GM21515 (cell line): ENCODE data around the gene C16orf92.

ENCODE experiments used
- ATAC-seq: cut with Tn5 transposase; IDR thresholded peaks from one replicate; pipeline ENCODE4 v1.9.1; 2021; ENCODE audit not compliant: unreplicated experiment

Gene C16orf92

DNA sequence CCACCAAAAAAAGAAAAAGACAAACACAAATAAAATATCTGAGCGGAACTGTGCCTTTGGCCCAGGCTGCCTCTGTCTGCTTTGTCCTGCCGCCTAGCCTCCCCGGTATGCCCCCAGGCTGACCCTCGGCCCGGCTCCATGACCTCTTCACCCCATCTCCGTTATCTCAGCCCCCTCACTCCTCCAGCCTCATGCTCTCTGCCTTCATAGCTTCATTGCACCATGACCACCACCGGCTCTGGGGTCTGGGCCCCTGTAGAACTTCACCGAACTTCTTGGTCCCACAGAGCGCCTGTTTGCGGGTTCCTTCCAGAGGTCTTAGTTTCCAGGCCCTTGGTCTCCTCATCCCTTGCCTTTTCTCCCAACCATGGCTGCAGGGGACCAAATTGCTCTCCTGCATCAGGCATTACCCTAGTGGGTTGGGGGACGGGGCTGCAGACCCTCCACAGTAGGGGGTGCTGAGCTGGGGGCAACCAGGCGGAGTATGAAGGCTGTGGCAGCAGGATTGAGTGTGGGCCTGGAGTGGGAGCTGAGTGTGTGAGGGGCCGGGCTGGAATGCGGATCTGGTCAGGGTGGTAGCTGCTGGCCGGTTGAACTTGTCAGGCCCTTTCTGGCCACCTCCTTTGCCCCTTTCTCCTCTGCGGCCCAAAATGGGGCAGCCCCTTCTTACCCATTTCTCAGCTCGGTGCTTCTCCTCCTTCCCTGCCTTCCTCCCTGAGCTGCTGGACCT lies 34.5 kb upstream of the C16orf92 start:
- ATAC-seq: no peak

DNA sequence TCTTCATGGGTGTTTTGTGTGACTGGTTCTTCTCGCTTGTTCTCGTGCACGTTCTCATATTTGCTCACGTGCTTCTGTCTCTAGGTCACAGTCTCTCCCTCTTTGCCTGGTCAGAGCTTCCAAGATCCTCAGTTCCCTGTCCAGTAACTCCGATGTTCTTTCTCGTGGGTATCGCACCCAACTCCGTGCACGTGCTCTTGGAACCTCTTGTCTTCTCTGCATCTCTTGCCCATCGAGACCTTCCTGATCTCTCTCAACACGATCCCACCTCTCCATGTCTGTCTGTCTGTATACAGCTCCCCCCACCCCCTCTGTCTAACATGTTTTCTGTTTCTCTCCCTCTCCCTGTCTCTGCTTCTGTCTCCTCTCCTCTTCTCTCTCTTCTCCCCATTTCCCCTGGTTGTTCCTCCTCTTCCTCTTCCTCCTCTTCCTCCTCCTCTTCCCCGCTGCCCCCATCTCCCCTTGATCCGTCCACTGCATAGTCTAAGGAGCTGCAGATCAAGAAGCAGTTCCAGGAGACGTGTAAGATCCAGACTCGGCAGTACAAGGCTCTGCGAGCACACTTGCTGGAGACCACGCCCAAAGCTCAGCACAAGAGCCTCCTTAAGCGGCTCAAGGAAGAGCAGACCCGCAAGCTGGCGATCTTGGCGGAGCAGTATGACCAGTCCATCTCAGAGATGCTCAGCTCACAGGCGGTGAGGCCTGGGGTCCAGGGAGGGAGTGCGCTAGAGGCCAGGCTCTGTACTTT lies 33.7 kb upstream of the C16orf92 start:
- no peak for ATAC-seq

DNA sequence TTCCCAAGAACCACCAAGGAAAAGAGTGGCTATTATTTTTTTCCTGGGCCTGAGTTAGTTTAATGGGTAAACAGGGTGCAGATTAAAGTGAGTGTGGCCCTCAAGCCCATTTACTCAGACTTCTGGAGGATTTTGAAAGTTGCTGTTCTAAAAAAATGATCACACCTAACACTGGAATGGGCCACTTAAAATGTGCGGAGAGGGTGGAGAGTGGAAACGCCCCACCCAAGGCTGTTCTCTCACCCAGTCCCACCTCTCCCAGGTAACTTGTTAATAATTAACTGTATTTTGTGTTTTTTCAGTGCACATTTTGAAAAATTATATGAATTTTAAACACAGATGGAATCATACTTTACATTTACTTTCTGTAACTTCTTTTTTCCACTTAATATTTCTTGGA lies 33.0 kb upstream of the C16orf92 start:
- ATAC-seq: no peak

- ATAC-seq: no peak
Measured at GRCh38 chr16:29990883-29991570, 32.0 kb upstream of the C16orf92 start.

GRCh38 chr16:29991571-29991904 lies 31.5 kb upstream of the C16orf92 start:
- ATAC-seq: no peak

- no peak for ATAC-seq
Measured at GRCh38 chr16:29992344-29992967, 30.5 kb upstream of the C16orf92 start.

- ATAC-seq: no peak
Measured at GRCh38 chr16:29993191-29993902, 29.7 kb upstream of the C16orf92 start.

DNA sequence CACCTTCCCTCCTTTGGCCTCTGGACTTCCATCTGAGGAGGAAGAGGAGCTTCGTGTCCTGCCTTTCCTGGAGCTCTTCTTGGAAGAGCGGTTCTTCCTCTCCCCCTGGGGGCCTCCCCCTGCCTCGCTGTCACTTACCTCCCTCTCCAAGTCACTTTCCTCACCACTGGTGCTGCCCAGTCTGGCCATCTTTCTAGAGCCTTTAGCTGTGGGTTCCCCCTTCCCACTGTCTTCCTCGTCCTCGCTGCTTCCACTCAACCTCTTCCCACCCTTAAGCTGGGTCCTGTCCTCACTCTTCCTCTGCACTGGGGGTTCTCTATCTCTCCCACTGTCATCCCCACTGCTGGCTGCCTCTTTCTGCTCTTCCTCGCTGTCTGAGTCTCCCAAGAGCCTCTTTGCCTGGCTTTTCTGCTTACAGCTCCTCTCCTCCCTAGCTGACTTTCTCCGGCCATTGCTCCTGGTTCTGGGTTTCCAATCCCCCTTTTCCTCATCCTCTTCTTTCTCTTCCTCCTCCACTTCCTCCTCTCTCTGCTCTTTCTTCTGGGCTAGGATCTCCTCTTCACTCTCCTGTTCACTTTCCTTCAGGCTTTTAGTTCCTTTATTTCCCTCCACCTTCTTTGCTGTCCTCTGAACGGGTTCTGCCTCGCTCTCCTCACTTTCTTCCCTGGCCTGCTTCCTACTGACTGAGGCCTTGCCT lies 28.9 kb upstream of the C16orf92 start:
- ATAC-seq: no peak

DNA sequence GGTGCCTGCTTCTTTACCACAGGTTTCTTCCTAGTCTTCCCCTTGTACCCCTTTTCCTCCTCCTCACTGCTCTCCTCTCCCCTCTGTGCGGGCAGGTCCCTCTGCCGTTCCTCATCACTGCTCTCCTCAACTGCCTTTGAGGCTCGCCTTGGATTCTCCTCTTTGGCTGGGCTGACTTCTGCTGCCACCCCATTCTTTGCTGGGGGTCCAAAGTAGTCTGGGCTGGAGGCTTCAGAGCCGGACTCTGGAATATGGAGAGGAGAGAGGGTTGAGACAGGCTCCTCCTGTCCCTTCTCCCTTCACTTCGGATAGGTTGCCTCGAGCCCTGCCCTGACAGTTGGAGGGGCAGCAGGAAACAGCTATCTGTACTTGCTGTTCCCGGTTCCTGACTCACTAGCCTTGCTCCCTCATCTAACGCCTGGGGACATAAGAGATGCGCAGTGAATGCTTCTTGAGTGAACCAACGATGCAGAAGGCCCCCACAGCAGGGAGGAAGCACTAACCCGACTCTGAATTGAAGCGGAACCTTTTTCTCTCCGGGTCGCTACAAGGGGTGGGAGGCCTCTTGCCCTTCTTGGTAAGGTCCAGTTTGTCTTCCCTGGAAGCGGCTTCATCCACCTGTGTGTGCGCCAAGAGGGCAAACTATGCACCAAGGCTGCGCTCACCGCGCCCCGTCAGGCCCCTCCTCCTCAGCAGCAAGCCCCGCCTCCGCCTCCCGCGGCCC lies 28.2 kb upstream of the C16orf92 start:
- peak; percentile 38 for ATAC-seq

GRCh38 chr16:29995324-29995910 lies 27.6 kb upstream of the C16orf92 start, which contains the start of gene HIRIP3:
TSS of gene HIRIP3 (minus strand) at chr16:29995617. CDS start at chr16:29995605, 12 bp downstream.
- ATAC-seq: peak; percentile 46

DNA sequence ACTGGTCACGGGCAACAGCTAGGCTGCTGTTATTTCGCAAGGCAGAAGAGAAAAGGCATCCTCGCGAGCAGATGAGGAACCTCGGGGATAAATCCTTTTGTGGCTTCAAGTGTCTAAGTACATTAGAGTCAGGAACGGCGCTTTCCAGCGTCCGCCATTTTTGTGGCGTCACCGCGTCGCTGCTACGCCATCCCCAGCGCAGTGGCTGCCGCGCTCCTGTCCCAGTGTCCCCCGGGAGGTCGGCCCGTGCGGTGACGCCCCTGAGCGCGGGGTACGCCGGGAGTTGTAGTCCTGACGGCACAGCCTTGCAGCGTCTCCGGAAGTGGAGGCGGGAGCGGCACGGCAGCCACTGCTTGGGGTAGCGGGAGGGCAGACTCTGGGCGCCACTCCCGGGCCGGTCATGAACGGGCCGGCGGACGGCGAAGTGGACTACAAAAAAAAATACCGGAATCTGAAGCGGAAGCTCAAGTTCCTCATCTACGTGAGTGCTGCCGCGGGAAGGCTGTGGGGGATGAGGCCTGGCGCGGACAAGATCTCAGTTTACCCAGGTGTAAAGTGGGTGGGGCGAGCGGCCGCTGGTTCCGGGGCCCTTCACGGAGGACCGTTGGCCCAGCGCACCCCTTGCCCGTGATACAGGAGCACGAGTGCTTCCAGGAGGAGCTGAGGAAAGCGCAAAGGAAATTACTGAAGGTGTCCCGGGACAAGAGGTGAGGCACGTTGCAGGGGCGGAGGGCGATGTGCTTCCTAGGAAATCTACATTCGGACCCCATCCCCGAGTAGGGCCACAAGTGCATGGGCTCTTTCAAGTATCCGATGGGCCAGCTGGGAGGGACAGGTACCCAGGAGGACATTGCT lies 26.9 kb upstream of the C16orf92 start, which contains the start of gene INO80E:
Gene INO80E (plus strand): TSS at position 331 of the 855 bp plus-strand sequence. CDS start 70 bp downstream, at position 401.
- peak; percentile 72 for ATAC-seq

DNA sequence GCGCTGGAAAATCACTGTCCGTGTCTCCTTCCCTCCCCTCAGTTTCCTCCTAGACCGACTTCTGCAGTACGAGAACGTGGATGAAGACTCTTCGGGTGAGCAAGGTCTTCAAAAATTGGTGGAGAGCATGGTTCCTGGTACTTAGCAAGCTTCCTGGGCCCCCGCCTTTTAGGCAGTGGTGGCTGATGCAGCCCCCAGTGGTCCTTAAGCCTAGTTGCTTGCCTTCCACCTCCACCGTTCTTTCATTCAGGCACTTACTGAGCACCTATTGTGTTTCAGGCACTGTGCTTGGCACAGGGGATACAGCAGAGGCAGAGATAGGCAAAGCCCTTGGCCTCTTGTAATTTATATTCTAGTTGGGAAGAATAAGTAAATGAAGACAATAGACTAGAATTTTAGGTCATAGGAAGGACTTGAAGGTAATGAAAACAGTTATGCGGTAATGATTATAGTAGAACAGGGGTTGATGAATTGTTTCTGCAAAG lies 26.2 kb upstream of the C16orf92 start:
- ATAC-seq: no peak

- ATAC-seq: no peak
Measured at GRCh38 chr16:29999605-30000004, 23.4 kb upstream of the C16orf92 start.

DNA sequence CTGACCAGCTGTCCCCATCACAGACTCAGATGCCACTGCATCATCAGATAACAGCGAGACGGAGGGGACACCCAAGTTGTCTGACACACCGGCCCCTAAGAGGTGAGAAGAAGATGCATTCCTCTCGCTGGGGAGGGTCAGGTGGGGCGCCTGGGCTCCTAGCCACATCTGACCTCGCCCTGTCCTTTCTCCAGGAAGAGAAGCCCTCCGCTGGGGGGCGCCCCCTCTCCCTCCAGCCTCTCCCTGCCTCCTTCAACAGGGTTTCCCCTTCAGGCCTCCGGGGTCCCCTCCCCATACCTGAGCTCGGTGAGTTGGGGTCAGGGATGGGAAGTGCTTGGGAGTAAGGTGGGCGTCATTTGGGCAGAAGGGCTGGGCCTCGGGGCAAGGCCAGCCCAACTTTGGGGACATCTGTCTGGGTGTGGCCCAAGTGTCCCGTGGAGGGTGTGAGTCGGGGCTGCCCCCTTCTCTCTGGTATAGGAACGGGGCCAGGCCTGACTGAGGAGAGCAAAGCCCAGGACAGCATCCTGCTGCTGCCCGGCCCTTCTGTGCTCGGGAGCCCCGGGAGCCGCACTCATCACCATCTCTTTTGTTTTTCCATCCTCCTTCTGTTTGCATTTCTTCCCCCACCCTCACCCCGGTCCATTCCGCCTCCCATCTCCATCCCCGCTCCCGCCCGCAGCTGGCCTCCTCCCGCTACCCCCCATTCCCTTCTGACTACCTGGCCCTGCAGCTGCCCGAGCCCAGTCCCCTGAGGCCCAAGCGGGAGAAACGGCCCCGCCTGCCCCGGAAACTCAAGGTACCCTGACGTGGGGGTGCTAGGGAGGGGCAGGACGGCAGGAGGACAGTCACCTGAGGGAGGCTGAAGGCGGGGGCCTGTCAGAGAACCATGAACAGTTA lies 22.0 kb upstream of the C16orf92 start:
- no peak for ATAC-seq

DNA sequence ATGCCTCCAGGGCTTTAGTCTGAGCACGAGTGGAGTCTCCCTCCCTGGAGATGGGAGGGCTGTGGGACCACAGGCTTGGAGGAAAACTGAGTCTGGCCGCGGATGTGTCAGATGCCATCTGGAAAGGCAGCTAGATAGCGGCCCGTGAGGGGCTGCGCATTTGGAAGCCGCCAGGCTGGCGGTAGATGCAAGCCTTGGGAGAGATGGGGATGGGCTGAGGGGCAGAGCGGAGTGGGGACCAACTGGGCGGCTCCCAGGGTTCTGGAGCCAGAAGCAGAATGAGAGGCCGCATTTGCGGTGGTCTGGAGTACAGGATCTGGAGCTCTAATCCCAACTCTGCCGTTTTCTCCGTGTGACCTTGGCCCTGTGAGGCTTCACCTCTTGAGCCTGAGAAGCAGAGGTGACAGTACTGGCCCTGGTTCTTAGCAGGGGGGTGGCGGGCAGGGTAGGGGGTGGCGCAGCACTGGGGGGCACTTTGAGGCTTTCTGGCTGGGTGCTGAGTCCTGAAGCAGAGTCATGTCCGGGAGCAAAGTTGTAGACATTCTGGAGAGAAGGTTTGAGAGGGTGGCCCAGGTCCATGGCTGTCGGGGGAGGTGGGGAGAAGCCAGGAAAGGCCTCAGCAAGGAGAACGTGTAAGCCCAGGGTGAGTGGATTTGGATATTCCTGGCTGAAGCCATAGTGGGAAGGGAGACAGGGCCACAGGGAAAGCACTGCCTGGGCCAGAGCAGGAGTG lies 20.2 kb upstream of the C16orf92 start:
- no peak for ATAC-seq

DNA sequence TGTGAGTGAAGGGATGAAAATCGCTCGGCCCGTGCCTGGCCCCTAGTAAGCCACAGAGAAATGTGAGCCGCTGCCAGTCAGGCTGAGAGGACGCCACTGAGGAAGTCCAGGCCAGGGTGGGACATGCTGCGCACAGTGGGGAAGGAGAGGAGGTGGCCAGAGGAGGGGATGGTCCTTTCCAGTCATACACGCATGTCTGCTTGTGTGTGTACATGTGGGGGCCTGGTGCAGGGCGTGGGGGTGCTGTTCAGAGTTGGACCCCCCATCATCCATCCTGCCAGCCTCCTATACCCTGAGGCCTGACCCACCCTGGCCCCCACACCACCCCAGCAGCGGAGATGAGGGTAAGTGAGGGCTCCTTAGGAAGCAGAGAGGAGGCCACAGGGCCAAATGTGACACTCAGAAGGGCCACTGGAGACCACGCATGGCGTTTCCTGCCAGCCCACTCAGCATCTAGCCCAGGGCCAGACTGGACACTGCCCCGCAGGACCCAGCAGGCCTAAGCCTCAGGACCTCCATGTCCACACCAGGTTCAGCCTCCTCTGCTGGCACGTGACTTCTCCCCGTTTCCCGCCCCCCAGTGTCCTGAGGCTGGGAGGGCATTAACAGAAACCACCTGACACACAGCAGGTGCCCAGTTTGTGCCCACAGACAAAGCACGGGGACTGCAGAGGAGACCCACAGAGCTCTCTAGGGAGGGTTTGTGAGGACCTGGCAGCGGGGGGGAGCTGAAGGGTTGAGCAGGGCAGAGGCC lies 19.2 kb upstream of the C16orf92 start:
- no peak for ATAC-seq
